Ishikawa (cell line): ENCODE measurements around the gene IFT43.

Experiments
- CEBPB ChIP-seq: IDR thresholded peaks from 2 replicates; pipeline ENCODE4 v1.6.1; 2012
- EP300 ChIP-seq: IDR thresholded peaks from 2 replicates; pipeline ENCODE4 v1.6.1; 2012; ENCODE audit warnings: borderline replicate concordance
- REST ChIP-seq: IDR thresholded peaks from 2 replicates; pipeline ENCODE4 v1.6.1; 2012; ENCODE audit warnings: low read depth, mild to moderate bottlenecking

- TF ChIP-seq EP300 (no peak), REST (no peak), CEBPB (no peak)
These were observed 29.6 kb downstream of the IFT43 start for GRCh38 chr14:76015191-76015590.
